ENCODE measurements around the gene ZKSCAN3. TPM values are rescaled to one million over a fixed set of nuclear protein-coding genes. Genes with fewer than 3 reads are reported as not detected.

Gene ZKSCAN3
- total and polyA plus RNA-seq, 4 donors = 6.4 to 10.7 (median 8.7) TPM

DNA sequence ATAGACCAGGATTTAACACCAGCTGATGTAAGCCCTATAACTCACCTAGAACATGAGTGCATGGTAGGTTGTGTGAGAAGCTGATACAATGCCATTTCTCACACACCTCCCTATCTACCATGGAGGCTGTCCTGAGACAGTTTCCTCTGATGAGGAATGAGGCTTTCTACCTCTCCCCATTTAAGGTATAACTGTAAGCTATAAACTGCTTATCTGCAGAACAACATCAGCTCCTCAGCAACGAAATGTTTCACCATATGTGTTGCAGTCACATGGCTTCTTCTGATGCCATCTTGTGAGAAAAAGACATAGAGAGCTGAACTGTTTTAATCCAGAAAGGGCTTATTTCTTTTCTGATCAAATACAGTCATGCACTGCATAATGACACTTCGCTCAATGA, 20.7 kb downstream of the ZKSCAN3 start:
- Histone ChIP-seq H3K27ac (ENCODE audit: low read depth, low read length) (no peak overlapping the region), H3K4me3 (ENCODE audit: low read depth, low read length) (no peak overlapping the region), H3K36me3 (ENCODE audit: control insufficient read depth, insufficient read depth, low read length) (peaks cover 7% of the 10 kb centered on the region), H3K27me3 (ENCODE audit: control insufficient read depth, insufficient read depth, low read length) (no peaks in the 10 kb centered on the region), H3K4me1 (ENCODE audit: control insufficient read depth, insufficient read depth, low read length) (no peaks in the 10 kb centered on the region), H3K9me3 (ENCODE audit: control insufficient read depth, insufficient read depth, low read length) (no peaks in the 10 kb centered on the region)
- no peak for DNase-seq (ENCODE audit: low read depth in 4 of 6, low spot score in 6 of 6)
- WGBS (ENCODE audit: insufficient coverage) = no CpG with 5 or more reads among the region's 2 CpGs

DNA sequence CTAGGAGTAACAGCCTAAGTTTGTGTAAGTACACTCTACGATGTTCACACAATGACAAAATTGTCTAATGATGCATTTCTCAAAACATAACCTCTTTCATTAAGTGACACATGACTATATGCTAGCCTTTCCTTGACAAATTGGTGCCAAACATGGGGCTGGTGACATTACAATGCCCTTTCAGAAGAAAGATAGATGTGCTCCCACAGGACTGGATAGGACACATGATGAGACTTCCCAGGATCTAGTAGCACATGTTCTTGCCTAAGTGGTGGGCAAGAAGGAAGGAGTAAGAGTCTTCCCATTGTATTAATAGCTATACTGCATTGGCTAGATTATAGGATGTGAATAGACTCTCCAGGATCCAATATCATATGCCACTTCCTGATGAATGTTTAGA, 21.5 kb downstream of the ZKSCAN3 start:
- Histone ChIP-seq H3K36me3 (ENCODE audit: control insufficient read depth, insufficient read depth, low read length) (peaks cover 3% of the 10 kb centered on the region), H3K27ac (ENCODE audit: low read depth, low read length) (no peak overlapping the region), H3K4me1 (ENCODE audit: control insufficient read depth, insufficient read depth, low read length) (no peaks in the 10 kb centered on the region), H3K9me3 (ENCODE audit: control insufficient read depth, insufficient read depth, low read length) (no peaks in the 10 kb centered on the region), H3K27me3 (ENCODE audit: control insufficient read depth, insufficient read depth, low read length) (no peaks in the 10 kb centered on the region), H3K4me3 (ENCODE audit: low read depth, low read length) (no peak overlapping the region)
- no peak for DNase-seq (ENCODE audit: low read depth in 4 of 6, low spot score in 6 of 6)
- whole genome bisulfite sequencing (ENCODE audit: insufficient coverage) = no CpG with 5 or more reads among the region's 1 CpG

DNA sequence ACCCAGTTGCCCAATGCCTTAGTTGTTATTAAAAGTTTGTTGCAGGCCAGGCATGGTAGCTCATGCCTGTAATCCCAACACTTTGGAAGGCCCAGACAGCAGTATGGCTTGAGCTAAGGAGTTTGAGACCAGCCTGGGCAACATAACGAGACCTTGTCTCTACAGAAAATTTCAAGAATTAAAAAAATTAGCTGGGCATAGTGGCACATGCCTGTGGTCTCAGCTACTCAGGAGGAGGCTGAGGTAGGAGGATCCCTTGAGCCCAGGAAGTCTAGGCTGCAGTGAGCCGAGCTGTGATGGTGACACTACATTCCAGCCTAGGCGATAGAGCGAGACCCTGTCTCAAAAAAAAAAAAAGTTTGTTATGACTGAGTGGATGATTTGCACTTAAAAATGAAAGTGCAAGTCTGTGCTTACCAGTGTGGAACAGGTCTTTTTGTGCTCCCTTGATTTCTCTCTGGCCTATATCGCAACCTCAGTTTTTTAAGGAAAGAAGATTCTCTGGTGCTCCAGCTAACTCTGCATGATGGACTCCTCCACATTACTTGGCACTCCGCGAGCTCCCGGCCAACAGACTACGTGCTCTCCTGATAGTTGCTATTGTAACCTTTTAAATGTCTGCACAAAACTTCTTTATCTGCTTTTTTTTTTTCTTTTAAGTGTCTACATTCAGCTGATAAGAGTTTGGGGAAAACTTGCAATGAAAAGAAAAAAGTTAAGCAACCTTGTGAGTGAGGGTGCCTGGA, 22.1 kb downstream of the ZKSCAN3 start:
- Histone ChIP-seq H3K4me1 (ENCODE audit: control insufficient read depth, insufficient read depth, low read length) (no peaks in the 10 kb centered on the region), H3K4me3 (ENCODE audit: low read depth, low read length) (no peak overlapping the region), H3K27me3 (ENCODE audit: control insufficient read depth, insufficient read depth, low read length) (no peaks in the 10 kb centered on the region), H3K36me3 (ENCODE audit: control insufficient read depth, insufficient read depth, low read length) (peaks cover 3% of the 10 kb centered on the region), H3K27ac (ENCODE audit: low read depth, low read length) (no peak overlapping the region), H3K9me3 (ENCODE audit: control insufficient read depth, insufficient read depth, low read length) (no peaks in the 10 kb centered on the region)
- WGBS (ENCODE audit: insufficient coverage) = 92% methylated on average over 5 of the region's 9 CpGs
- no peak for DNase-seq (ENCODE audit: low read depth in 4 of 6, low spot score in 6 of 6)

DNA sequence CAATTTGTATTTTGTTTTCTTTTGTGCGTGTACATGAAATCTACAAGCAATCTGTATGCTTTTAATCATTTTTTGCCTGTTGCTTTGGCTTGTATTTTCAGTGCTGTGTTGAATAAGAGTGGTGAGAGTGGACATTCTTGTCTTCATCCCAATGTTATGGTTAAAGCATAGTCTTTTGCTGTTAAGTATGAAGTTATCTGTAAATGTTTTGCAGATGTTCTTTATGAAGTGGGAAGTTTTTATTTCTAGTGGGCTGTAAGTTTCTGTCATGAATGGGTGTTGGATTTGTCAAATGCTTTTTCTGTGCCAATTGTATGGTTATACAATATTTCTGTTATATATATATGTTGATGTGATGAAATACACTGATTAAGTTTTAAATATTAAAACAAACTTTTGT, 24.2 kb downstream of the ZKSCAN3 start:
- Histone ChIP-seq H3K4me1 (ENCODE audit: control insufficient read depth, insufficient read depth, low read length) (no peaks in the 10 kb centered on the region), H3K4me3 (ENCODE audit: low read depth, low read length) (no peak overlapping the region), H3K27ac (ENCODE audit: low read depth, low read length) (no peak overlapping the region), H3K27me3 (ENCODE audit: control insufficient read depth, insufficient read depth, low read length) (no peaks in the 10 kb centered on the region), H3K9me3 (ENCODE audit: control insufficient read depth, insufficient read depth, low read length) (peaks cover 3% of the 10 kb centered on the region), H3K36me3 (ENCODE audit: control insufficient read depth, insufficient read depth, low read length) (no peaks in the 10 kb centered on the region)
- no CpG with 5 or more reads among the region's 1 CpG for WGBS (ENCODE audit: insufficient coverage)
- DNase-seq (ENCODE audit: low read depth in 4 of 6, low spot score in 6 of 6) = no peak

DNA sequence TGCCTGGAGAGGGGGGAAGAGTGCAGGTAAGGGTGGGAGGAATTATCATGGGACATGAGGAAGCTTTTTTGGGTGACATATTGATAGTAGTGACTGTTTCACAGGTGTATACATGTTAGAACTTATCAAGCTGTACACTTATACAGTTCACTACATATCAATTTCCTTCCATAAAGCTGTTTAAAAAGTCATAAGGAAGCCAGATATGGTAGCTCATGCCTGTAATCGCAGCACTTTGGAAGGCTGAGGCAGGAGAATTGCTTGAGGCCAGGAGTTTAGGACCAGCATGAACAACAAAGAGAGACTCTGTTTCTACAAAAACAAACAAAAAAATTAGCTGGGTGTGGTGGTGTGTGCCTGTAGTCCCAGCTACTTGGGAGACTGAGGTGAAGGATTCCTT, 28.1 kb downstream of the ZKSCAN3 start:
- Histone ChIP-seq H3K4me3 (ENCODE audit: low read depth, low read length) (no peak overlapping the region), H3K27me3 (ENCODE audit: control insufficient read depth, insufficient read depth, low read length) (no peaks in the 10 kb centered on the region), H3K36me3 (ENCODE audit: control insufficient read depth, insufficient read depth, low read length) (peaks cover 8% of the 10 kb centered on the region), H3K9me3 (ENCODE audit: control insufficient read depth, insufficient read depth, low read length) (peaks cover 4% of the 10 kb centered on the region), H3K27ac (ENCODE audit: low read depth, low read length) (no peak overlapping the region), H3K4me1 (ENCODE audit: control insufficient read depth, insufficient read depth, low read length) (no peaks in the 10 kb centered on the region)
- DNase-seq (ENCODE audit: low read depth in 4 of 6, low spot score in 6 of 6) = no peak
- no CpG with 5 or more reads among the region's 1 CpG for WGBS (ENCODE audit: insufficient coverage)

DNA sequence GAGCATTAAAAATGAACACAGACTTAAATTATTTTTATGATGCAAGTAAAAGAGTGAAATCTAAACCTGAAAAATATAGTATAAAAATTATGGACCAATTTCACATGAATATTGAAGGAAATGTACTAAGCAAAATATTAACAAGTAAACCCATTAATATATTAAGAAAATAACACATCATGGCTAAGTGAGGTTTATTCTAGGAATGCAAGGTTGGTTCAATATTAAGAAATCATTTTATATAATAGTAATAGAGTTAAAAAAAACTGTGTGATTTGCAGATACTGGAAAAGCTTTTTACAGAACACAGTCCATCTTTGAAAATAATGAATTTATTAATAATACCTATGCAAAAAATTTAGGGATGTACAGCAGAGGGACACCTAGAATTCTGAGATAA, 28.9 kb downstream of the ZKSCAN3 start:
- Histone ChIP-seq H3K36me3 (ENCODE audit: control insufficient read depth, insufficient read depth, low read length) (peaks cover 8% of the 10 kb centered on the region), H3K4me3 (ENCODE audit: low read depth, low read length) (no peak overlapping the region), H3K27me3 (ENCODE audit: control insufficient read depth, insufficient read depth, low read length) (no peaks in the 10 kb centered on the region), H3K4me1 (ENCODE audit: control insufficient read depth, insufficient read depth, low read length) (peaks cover 5% of the 10 kb centered on the region), H3K9me3 (ENCODE audit: control insufficient read depth, insufficient read depth, low read length) (peaks cover 4% of the 10 kb centered on the region), H3K27ac (ENCODE audit: low read depth, low read length) (no peak overlapping the region)
- no peak for DNase-seq (ENCODE audit: low read depth in 4 of 6, low spot score in 6 of 6)

DNA sequence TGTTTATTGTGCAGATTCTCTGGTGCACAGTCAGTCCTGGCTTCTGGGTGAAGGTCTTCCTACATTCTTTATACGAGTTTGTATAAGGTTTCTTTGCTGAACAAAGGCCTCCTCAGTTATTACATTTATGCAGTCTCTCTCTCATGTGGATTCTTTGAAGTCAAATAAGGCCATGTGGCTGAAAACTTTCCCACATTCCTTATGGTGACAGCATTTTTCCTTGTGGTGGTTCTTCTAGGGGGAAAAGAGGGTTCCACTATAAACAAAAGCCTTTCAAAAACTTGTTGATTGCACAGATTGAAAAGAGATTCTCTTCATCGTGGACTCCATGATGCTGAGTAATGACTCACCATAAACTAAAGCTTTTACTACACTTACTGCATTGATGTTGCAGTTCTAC, 30.6 kb downstream of the ZKSCAN3 start:
- H3K27ac ChIP-seq (ENCODE audit: low read depth, low read length) = peak overlapping the region; percentile 34
- no peak for DNase-seq (ENCODE audit: low read depth in 4 of 6, low spot score in 6 of 6)
- peaks cover 8% of the 10 kb centered on the region for H3K36me3 ChIP-seq (ENCODE audit: control insufficient read depth, insufficient read depth, low read length)
- H3K4me3 ChIP-seq (ENCODE audit: low read depth, low read length) = no peak overlapping the region
- no peaks in the 10 kb centered on the region for H3K27me3 ChIP-seq (ENCODE audit: control insufficient read depth, insufficient read depth, low read length)
- H3K9me3 ChIP-seq (ENCODE audit: control insufficient read depth, insufficient read depth, low read length) = peaks cover 4% of the 10 kb centered on the region
- peaks cover 5% of the 10 kb centered on the region for H3K4me1 ChIP-seq (ENCODE audit: control insufficient read depth, insufficient read depth, low read length)
- WGBS (ENCODE audit: insufficient coverage) = no CpG with 5 or more reads among the region's 2 CpGs

DNA sequence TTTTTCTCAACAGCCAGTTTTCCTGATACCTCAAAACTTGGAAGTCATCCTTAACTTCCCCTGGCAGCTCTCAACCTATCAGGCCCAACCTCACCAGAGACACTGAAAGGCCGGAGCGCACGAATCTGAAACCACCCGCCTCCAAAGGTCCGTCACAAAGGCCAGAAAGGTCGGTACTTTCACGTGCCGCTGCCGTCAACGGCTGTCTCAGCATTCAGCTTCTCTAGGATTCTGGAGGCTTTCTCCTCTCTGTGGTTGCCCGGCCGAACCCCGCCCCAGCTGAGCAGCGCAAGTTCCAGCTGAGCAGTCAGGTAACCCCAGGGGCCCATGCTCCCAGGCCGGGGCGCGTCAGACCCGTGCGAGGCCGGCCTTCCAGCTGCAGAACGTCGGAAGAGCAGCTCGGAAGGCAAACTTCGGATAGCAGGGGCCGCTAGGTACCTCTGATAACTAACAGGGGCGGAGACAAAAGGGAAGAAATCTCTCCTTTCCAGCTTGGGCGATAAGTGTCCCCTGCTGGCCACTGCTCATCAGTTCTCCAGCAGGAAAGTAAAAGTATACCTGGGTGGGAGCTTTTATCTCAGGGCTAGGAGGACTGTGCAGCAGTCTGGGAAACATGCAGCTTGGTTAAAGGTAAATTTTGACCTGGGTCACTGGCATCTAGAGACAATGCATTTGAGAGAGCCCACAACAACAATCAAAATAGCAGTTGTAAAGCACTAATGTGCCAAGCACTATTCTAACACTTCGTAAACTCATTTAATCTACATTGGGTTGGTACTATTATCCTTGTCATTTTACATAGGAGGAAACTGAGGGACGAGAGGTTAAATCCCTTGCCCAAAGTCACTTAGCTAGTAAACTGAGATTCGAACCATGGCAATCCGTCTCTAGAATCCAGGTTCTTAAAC, 33.7 kb downstream of the ZKSCAN3 start:
- no peaks in the 10 kb centered on the region for H3K27me3 ChIP-seq (ENCODE audit: control insufficient read depth, insufficient read depth, low read length)
- peaks cover 12% of the 10 kb centered on the region for H3K36me3 ChIP-seq (ENCODE audit: control insufficient read depth, insufficient read depth, low read length)
- H3K4me1 ChIP-seq (ENCODE audit: control insufficient read depth, insufficient read depth, low read length) = peaks cover 5% of the 10 kb centered on the region
- H3K27ac ChIP-seq (ENCODE audit: low read depth, low read length) = peak overlapping the region; percentile 62
- WGBS (ENCODE audit: insufficient coverage) = under 1% methylated on average over 26 of the region's 31 CpGs
- H3K9me3 ChIP-seq (ENCODE audit: control insufficient read depth, insufficient read depth, low read length) = peaks cover 2% of the 10 kb centered on the region
- H3K4me3 ChIP-seq (ENCODE audit: low read depth, low read length) = peak overlapping the region; percentile 61
- DNase-seq (ENCODE audit: low read depth in 4 of 6, low spot score in 6 of 6) = peak; percentile 48 to 92 (median 59)

DNA sequence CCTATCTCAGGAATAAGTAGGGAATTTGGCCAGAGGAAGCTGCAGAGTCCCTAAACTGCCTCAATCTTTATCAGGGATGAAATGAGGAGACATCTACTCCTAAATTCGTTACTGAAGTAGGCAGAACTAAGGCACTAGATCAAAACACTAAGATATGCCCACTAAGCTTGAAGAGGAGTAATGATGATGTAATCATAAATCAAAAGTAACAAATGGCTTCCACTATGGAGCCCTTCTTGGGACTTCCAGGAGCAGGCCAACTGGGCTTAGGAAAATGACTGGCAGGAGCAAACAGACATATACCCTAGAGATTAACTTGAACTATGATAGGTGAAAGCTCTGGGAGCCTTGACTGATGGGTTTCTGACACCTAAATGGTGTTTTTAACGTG, 34.4 kb downstream of the ZKSCAN3 start:
- H3K27ac ChIP-seq (ENCODE audit: low read depth, low read length) = no peak overlapping the region
- H3K9me3 ChIP-seq (ENCODE audit: control insufficient read depth, insufficient read depth, low read length) = no peaks in the 10 kb centered on the region
- DNase-seq (ENCODE audit: low read depth in 4 of 6, low spot score in 6 of 6) = no peak
- H3K36me3 ChIP-seq (ENCODE audit: control insufficient read depth, insufficient read depth, low read length) = peaks cover 11% of the 10 kb centered on the region
- 78% methylated on average over 1 of the region's 2 CpGs for WGBS (ENCODE audit: insufficient coverage)
- peaks cover 5% of the 10 kb centered on the region for H3K4me1 ChIP-seq (ENCODE audit: control insufficient read depth, insufficient read depth, low read length)
- no peaks in the 10 kb centered on the region for H3K27me3 ChIP-seq (ENCODE audit: control insufficient read depth, insufficient read depth, low read length)
- H3K4me3 ChIP-seq (ENCODE audit: low read depth, low read length) = no peak overlapping the region

DNA sequence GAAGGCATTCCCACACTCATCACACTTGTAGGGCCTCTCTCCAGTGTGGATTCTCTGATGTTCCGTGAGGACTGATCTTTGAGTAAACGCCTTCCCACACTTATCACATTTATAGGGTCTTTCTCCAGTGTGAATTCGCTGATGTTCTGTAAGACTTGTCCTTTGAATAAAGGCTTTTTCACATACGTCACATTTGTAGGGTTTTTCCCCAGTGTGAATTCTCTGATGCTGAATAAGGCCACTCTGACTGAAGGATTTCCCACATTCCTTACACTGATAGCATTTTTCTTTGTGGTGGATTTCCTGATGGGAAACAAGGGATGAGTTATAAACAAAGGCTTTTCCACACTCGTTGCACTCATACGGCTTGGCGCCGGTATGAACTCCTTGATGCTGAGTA, 40.9 kb downstream of the ZKSCAN3 start:
- Histone ChIP-seq H3K36me3 (ENCODE audit: control insufficient read depth, insufficient read depth, low read length) (peaks cover 7% of the 10 kb centered on the region), H3K27ac (ENCODE audit: low read depth, low read length) (no peak overlapping the region), H3K27me3 (ENCODE audit: control insufficient read depth, insufficient read depth, low read length) (no peaks in the 10 kb centered on the region), H3K9me3 (ENCODE audit: control insufficient read depth, insufficient read depth, low read length) (no peaks in the 10 kb centered on the region), H3K4me1 (ENCODE audit: control insufficient read depth, insufficient read depth, low read length) (no peaks in the 10 kb centered on the region), H3K4me3 (ENCODE audit: low read depth, low read length) (no peak overlapping the region)
- DNase-seq (ENCODE audit: low read depth in 4 of 6, low spot score in 6 of 6) = no peak
- WGBS (ENCODE audit: insufficient coverage) = 90% methylated on average over 5 of the region's 8 CpGs
